Lung (tissue), 12 donors: ENCODE results near the gene MSRB3. TPM values are rescaled to one million over a fixed set of nuclear protein-coding genes. Genes with fewer than 3 reads are reported as not detected.

Experiments
- ATAC-seq: fragments of 200-7000 bp; cut with Tn5 transposase; one replicate; pipeline ENCODE4 v1.9.1; 2020; ENCODE audit warnings: moderate number of reproducible peaks; ENCODE audit not compliant: insufficient read depth, low FRiP score
- DNase-seq, 3 donors: peaks; one replicate each; pipeline ENCODE4 v3.0.0-alpha.2; 2013 to 2017
- H3K27ac ChIP-seq, 2 donors: one replicate each; pipeline ENCODE4 v1.5.1; 2013; ENCODE audit warnings: mild to moderate bottlenecking in 2 of 2, moderate library complexity in 2 of 2, control low read depth in 1 of 2, inconsistent platforms in 1 of 2, low read depth in 1 of 2, low read length in 1 of 2
- H3K27me3 ChIP-seq, 3 donors: one replicate each; pipeline ENCODE4 v1.5.1; 2013; ENCODE audit warnings: low read length in 2 of 3; ENCODE audit not compliant: control insufficient read depth in 3 of 3, insufficient read depth in 3 of 3
- H3K36me3 ChIP-seq, 4 donors: one replicate each; pipeline ENCODE4 v1.5.1; 2013; ENCODE audit warnings: low read length in 4 of 4, mild to moderate bottlenecking in 1 of 4, moderate library complexity in 1 of 4; ENCODE audit not compliant: control insufficient read depth in 4 of 4, insufficient read depth in 4 of 4
- H3K4me1 ChIP-seq, 5 donors: one replicate each; pipeline ENCODE4 v1.5.1; 2013; ENCODE audit warnings: low read length in 5 of 5, mild to moderate bottlenecking in 2 of 5, moderate library complexity in 1 of 5; ENCODE audit not compliant: control insufficient read depth in 5 of 5, insufficient read depth in 5 of 5
- H3K4me3 ChIP-seq: one replicate; pipeline ENCODE4 v1.5.1; 2013; ENCODE audit warnings: mild to moderate bottlenecking, control low read depth, moderate library complexity
- H3K9ac ChIP-seq, 2 donors: one replicate each; pipeline ENCODE4 v1.5.1; 2013; ENCODE audit warnings: low read length in 2 of 2, control low read depth in 1 of 2; ENCODE audit not compliant: insufficient read depth in 1 of 2
- H3K9me3 ChIP-seq, 4 donors: one replicate each; pipeline ENCODE4 v1.5.1; 2013; ENCODE audit warnings: low read length in 3 of 4, mild to moderate bottlenecking in 1 of 4, moderate library complexity in 1 of 4; ENCODE audit not compliant: control insufficient read depth in 4 of 4, insufficient read depth in 3 of 4
- WGBS, 2 donors: extraction: QIAGEN DNeasy Blood & Tissue Kit; methylation state at CpG; one replicate each; pipeline ENCODE4 v1.1.7; 2013; 5-methylcytosine and 5-hydroxymethylcytosine counted together
- polyA plus RNA-seq, 2 donors: library from polyadenylated mRNA; stranded (reverse); fragments of 200-250 nt; gene quantifications; one replicate each; pipeline ENCODE4 v1.2.1, GENCODE V29; 2013
- total RNA-seq, 2 donors: library from RNA; depleted of rRNA in 1 of 2; stranded (reverse); fragments of >200 nt in 1 of 2; gene quantifications; one replicate each; pipeline ENCODE4 v1.2.1, GENCODE V29; 2014 to 2021
- TF ChIP-seq, protein P1 (sequence below): IDR thresholded peaks from 2 replicates; pipeline ENCODE4 v1.5.1; 2012; ENCODE audit warnings: mild to moderate bottlenecking; ENCODE audit errors: control extremely low read depth, extremely low read depth
- donor health status: control.
- donor health status: control.
- donor health status: Bipolar disorder and iron deficiency.
- donor health status: healthy.
- donor health status: DM: yes; HTN: yes; CAD: no.

The MSRB3 gene
- total and polyA plus RNA-seq, 4 donors, result 11.5 to 41.5 (median 28.3) TPM

DNA sequence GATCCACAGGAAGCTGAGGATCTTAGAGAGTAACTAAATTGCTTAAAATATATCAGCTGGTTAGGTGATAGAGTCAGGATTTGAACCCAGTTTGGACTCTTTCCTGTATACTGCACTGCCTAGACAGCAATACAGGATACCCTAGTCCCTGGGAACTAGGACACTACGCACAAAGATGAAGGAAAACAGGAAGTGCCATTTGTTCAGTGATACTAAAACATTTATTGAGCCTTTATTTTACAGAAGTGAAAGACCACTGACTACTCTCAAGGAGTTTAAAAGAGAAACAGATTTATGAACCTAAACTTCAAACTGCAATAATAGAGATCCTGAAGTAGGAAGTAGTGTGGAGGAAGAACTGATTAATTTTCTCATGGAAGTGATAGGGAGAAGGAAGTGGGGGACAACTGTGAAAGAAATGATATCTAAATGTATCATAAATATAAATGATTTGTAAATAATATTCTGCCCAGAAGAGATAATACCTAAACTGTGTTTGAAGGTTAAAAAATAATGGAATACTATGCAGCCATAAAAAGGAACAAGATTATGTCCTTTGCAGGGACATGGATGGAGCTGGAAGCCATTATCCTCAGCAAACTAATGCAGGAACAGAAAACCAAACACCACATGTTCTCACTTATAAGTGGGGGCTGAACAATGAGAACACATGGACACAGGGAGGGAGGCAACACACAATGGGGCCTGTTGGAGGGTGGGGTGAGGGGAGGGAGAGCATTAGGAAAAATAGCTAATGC is 18.2 kb downstream of the MSRB3 start:
- TF ChIP-seq, protein P1, sequence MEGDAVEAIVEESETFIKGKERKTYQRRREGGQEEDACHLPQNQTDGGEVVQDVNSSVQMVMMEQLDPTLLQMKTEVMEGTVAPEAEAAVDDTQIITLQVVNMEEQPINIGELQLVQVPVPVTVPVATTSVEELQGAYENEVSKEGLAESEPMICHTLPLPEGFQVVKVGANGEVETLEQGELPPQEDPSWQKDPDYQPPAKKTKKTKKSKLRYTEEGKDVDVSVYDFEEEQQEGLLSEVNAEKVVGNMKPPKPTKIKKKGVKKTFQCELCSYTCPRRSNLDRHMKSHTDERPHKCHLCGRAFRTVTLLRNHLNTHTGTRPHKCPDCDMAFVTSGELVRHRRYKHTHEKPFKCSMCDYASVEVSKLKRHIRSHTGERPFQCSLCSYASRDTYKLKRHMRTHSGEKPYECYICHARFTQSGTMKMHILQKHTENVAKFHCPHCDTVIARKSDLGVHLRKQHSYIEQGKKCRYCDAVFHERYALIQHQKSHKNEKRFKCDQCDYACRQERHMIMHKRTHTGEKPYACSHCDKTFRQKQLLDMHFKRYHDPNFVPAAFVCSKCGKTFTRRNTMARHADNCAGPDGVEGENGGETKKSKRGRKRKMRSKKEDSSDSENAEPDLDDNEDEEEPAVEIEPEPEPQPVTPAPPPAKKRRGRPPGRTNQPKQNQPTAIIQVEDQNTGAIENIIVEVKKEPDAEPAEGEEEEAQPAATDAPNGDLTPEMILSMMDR, result no peak
- Histone ChIP-seq H3K36me3 (no peaks in the 10 kb centered on the region), H3K27me3 (no peaks in the 10 kb centered on the region), H3K4me3 (no peak overlapping the region), H3K9ac (no peak overlapping the region), H3K4me1 (peaks cover 0 to 27% (median 0%) of the 10 kb centered on the region in 5 donors), H3K9me3 (no peaks in the 10 kb centered on the region), H3K27ac (no peak overlapping the region)
- ATAC-seq (no peak), DNase-seq (no peak)
- 29 to 49% methylated on average over 1 of the region's 1 CpG for WGBS, 2 donors

DNA sequence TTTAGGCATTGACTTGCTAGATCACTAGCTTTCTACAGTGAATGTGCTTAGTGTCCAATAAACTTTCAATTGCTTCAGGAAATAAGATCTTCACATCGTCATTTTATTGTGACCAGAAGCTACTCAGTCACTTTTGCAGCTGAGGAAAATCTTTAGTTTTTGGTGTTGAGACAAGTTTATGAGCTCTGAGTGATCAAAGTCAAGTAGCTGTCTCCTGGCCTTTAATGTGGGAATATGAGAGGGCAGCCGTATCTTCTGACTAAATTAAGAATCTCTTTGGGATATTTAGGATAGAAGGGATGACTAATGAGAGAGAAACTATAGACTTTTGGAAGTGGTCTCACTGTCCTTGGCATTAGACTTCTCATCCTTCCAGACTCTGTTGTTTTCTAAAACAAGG is 21.6 kb downstream of the MSRB3 start:
- Histone ChIP-seq H3K36me3 (no peaks in the 10 kb centered on the region), H3K27ac (peak overlapping the region in 1 of 2 donors; percentile 56), H3K27me3 (no peaks in the 10 kb centered on the region), H3K9me3 (no peaks in the 10 kb centered on the region), H3K4me3 (no peak overlapping the region), H3K4me1 (peaks cover 0 to 20% (median 0%) of the 10 kb centered on the region in 5 donors), H3K9ac (no peak overlapping the region)
- DNase-seq (no peak), ATAC-seq (no peak)
- 68 to 79% methylated on average over 2 of the region's 2 CpGs for WGBS, 2 donors
- TF ChIP-seq, protein P1, result no peak

DNA sequence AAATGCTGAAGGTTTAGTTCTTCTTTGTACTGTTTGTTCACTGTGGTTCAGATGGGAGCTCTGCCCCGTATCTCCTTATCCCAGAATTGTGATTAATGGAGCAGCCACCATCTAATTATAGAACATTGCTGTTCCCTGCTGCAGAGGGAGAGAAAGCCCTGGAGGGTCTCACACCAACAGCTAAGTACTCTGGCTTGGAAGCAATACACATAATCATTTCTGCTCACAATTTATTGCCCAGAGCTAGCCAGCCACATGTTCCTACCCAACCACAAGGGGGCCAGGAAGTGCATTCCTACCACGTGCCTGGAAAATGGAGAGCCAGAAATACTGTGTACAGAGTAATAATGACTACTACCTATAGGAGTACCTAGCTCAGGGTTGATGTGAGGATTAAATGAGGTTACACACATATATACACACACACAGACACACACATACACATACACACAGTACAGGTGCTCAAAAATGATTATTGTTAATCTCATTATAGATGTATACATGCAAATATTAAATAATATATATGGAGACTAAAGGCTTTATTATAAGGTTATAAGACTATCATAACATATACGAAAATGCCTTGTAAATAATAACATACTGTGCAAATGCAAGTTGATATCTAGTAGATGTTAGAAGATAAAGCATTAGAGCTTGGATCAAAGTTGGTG is 22.3 kb downstream of the MSRB3 start:
- H3K4me3 ChIP-seq, result no peak overlapping the region
- DNase-seq (no peak), ATAC-seq (no peak)
- WGBS, 2 donors, result 56 to 64% methylated on average over 3 of the region's 3 CpGs
- H3K9ac ChIP-seq, result no peak overlapping the region
- no peaks in the 10 kb centered on the region for H3K36me3 ChIP-seq
- H3K27ac ChIP-seq, result no peak overlapping the region
- TF ChIP-seq, protein P1, result no peak
- H3K27me3 ChIP-seq, result no peaks in the 10 kb centered on the region
- H3K9me3 ChIP-seq, result no peaks in the 10 kb centered on the region
- peaks cover 0 to 20% (median 0%) of the 10 kb centered on the region in 5 donors for H3K4me1 ChIP-seq
